C4-2B (cell line): ENCODE data around the gene CNTN4.

Experiments used
- H3K27ac ChIP-seq: fragments of 450-650 bp; 2 replicates; pipeline ENCODE4 v1.5.1; 2017
- CTCF ChIP-seq: fragments of 450-650 bp; conservative IDR thresholded peaks from 2 replicates; pipeline ENCODE4 v1.5.1; 2017; ENCODE audit warnings: mild to moderate bottlenecking
- ZFX ChIP-seq: fragments of 450-650 bp; IDR thresholded peaks from 2 replicates; pipeline ENCODE4 v1.6.1; 2017

CNTN4 gene

DNA sequence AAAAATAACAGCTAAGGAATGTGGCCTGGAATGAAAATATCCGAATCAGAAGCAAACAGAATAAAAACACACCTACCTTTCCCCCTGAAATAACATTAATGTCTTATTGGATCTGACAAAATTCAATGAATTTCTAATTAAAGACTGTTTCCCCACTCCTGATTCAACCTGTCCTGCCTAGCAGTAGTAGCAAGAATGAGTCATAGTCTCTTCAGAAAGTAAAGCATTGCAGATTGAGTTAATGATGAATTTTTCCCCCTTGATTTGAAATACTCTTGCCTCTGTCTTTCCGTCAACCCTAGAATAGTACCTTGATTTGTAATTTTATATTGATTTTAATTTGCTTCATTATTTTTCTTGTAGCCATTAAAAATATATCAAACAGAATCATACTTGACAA lies 212.4 kb downstream of the CNTN4 start:
- H3K27ac ChIP-seq: no peak overlapping the region
- TF ChIP-seq ZFX: no peak
- TF ChIP-seq CTCF: no peak

DNA sequence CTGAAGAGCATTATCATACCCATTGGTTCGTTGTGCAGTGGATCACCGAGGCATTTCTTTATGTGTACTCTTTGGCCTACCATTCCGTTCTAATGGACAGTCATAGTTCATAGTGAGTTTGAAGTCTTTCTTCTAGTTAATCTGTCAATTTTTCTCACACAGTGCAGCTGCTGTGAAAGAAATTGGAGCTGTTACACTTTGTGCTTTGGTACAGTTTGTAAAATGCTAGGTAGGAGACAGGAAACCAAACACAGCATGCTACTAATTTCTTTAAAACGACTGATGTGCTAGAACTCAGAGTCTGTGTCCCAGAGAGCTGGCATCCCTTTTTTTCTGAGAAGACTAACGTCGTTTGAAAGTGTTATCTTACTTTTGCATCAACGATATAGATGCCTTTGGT lies 218.9 kb downstream of the CNTN4 start:
- H3K27ac ChIP-seq: no peak overlapping the region
- no peak for TF ChIP-seq CTCF
- TF ChIP-seq ZFX: no peak

- TF ChIP-seq ZFX (no peak), CTCF (no peak)
- H3K27ac ChIP-seq: no peak overlapping the region
Measured at GRCh38 chr3:2334921-2335320, 236.3 kb downstream of the CNTN4 start.

DNA sequence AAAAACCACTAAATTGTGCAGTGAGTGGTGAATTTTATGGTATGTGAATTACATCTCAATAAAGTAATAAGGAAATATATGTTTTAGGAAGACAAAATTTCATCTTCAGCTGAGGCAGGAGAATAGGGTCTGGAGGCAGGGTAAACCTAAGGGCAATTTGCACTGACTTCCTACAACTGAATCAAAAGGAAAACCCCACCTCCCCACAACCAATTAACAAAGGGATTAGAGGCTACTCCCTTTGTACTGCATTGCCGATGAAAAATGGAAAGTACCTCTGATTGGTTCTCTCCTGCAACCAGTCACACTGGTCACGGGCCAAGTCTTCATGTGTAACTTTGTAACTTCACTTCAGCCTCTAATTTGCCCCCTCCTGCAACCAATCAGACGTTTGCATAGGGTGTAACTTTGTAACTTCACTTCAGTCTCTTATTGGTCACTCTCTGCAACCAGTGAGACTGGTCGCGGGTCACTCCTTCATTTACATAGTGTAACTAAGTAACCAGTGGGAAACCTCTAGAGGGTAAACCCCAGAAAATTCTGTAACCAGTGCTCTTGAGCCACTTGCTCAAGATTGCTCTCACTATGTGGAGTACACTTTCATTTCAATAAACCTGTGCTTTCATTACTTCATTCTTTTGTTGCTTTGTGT lies 244.5 kb downstream of the CNTN4 start:
- H3K27ac ChIP-seq: no peak overlapping the region
- TF ChIP-seq CTCF: no peak
- TF ChIP-seq ZFX: no peak

- no peak overlapping the region for H3K27ac ChIP-seq
- no peak for TF ChIP-seq ZFX
- TF ChIP-seq CTCF: no peak
Measured at GRCh38 chr3:2352134-2352762, 253.6 kb downstream of the CNTN4 start.

DNA sequence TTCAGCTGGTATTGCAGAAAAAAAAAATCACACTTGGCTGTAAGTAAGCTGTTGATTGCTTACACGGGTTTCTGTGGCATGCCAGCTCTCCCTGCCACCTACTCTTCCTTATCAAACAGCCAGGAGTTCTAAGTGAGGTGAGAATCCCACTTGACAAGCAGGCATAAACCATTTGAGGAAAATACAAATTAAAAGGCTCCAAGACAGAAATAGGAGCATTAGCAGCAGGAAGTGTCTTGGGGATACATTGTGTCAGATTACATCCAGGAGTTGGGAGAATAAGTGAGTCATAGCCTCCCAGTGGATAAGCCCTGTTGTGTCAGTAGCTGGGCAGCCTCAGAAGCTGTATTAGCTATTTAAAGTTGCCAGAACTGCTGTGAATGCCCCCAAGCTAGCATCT lies 256.0 kb downstream of the CNTN4 start:
- H3K27ac ChIP-seq: no peak overlapping the region
- TF ChIP-seq CTCF: no peak
- no peak for TF ChIP-seq ZFX

- no peak for TF ChIP-seq ZFX
- no peak for TF ChIP-seq CTCF
- no peak overlapping the region for H3K27ac ChIP-seq
Measured at GRCh38 chr3:2356298-2356950, 257.8 kb downstream of the CNTN4 start.
